B cell (primary cell): ENCODE measurements around the gene SLC26A1. TPM values are rescaled to one million over a fixed set of nuclear protein-coding genes. Genes with fewer than 3 reads are reported as not detected.

Experiments used
- ATAC-seq: fragments of 200-7000 bp; cut with Tn5 transposase; one replicate; pipeline ENCODE4 v1.10.0; 2021; ENCODE audit warnings: low read depth, mild to moderate bottlenecking, moderate number of reproducible peaks, moderate library complexity
- CTCF ChIA-PET: fragments of 350-600 bp; sonication (Branson Sonifier 250); formaldehyde crosslinking; loops from one replicate; lab custom pipeline; 2021; ENCODE audit warnings: antibody characterized with exemption, inconsistent platforms; lab: Charles Lee
- POLR2A ChIA-PET: fragments of 350-600 bp; sonication (Branson Sonifier 250); formaldehyde crosslinking; loops from one replicate; lab custom pipeline; 2021; ENCODE audit warnings: antibody characterized with exemption; lab: Charles Lee
- DNase-seq: peaks from one replicate; pipeline ENCODE4 v3.0.0; 2013
- H2AFZ ChIP-seq: 2 replicates; pipeline ENCODE4 v1.6.1; 2012; ENCODE audit warnings: mild to moderate bottlenecking, low read depth, low read length; ENCODE audit not compliant: insufficient read depth, poor library complexity, severe bottlenecking
- H3K27ac ChIP-seq, 2 donors: 1 replicate in 1 of 2; 2 replicates in 1 of 2; pipeline ENCODE4 v1.5.1; 2012 to 2013; ENCODE audit warnings: low read length in 2 of 2, mild to moderate bottlenecking in 2 of 2, moderate library complexity in 1 of 2
- H3K27me3 ChIP-seq, 4 experiments: fragments of 200-600 bp in 1 of 4; sonication (generic) in 1 of 4; replicated peaks in 1 of 4; 1 replicate in 2 of 4; 2 replicates in 2 of 4; pipeline versions ENCODE4 v1.6.1 to v1.7.0; 2013 to 2016; ENCODE audit warnings: low read length in 3 of 4, mild to moderate bottlenecking in 2 of 4, mixed read lengths in 1 of 4, moderate library complexity in 1 of 4; ENCODE audit not compliant: insufficient read depth in 4 of 4, control insufficient read depth in 3 of 4; ENCODE audit errors: control extremely low read depth in 1 of 4
- H3K36me3 ChIP-seq, 2 experiments: replicated peaks in 1 of 2; 1 replicate in 1 of 2; 2 replicates in 1 of 2; pipeline versions ENCODE4 v1.6.1 to v1.7.1; 2013; ENCODE audit warnings: low read length in 1 of 2; ENCODE audit not compliant: insufficient read depth in 2 of 2, control insufficient read depth in 1 of 2; ENCODE audit errors: control extremely low read depth in 1 of 2, extremely low read depth in 1 of 2
- H3K4me1 ChIP-seq, 2 donors: fragments of 200-600 bp in 1 of 2; sonication (generic) in 1 of 2; 1 replicate in 1 of 2; 2 replicates in 1 of 2; pipeline versions ENCODE4 v1.5.1 to v1.6.1; 2013 to 2017; ENCODE audit warnings: low read length in 2 of 2; ENCODE audit not compliant: control insufficient read depth in 2 of 2, insufficient read depth in 2 of 2
- H3K4me2 ChIP-seq: replicated peaks from 2 replicates; pipeline ENCODE3; 2012; ENCODE audit warnings: mild to moderate bottlenecking, low read depth, low read length; ENCODE audit not compliant: poor library complexity, severe bottlenecking
- H3K4me3 ChIP-seq, 5 experiments: fragments of 200-600 bp in 1 of 5; sonication (generic) in 1 of 5; 1 replicate in 3 of 5; 2 replicates in 2 of 5; pipeline versions ENCODE4 v1.5.1 to v1.7.0; 2011 to 2016; ENCODE audit warnings: low read length in 4 of 5, mild to moderate bottlenecking in 4 of 5, low read depth in 2 of 5, control low read depth in 1 of 5, moderate library complexity in 1 of 5; ENCODE audit not compliant: insufficient read depth in 1 of 5; ENCODE audit errors: control extremely low read depth in 1 of 5, extremely low read depth in 1 of 5
- H3K79me2 ChIP-seq: fragments of 200-600 bp; sonication (generic); one replicate; pipeline ENCODE4 v1.6.0; 2016; ENCODE audit warnings: low read length; ENCODE audit not compliant: control insufficient read depth, insufficient read depth
- H3K9ac ChIP-seq: fragments of 200-600 bp; sonication (generic); 2 replicates; pipeline ENCODE4 v1.6.1; 2017; ENCODE audit warnings: mild to moderate bottlenecking, low read length, moderate library complexity
- H3K9me3 ChIP-seq, 3 donors: one replicate each; pipeline versions ENCODE4 v1.6.1 to v1.7.1; 2013; ENCODE audit warnings: low read length in 2 of 3; ENCODE audit not compliant: control insufficient read depth in 2 of 3, insufficient read depth in 1 of 3; ENCODE audit errors: control extremely low read depth in 1 of 3
- H4K20me1 ChIP-seq: 2 replicates; pipeline ENCODE4 v1.6.0; 2012; ENCODE audit warnings: mild to moderate bottlenecking, low read length; ENCODE audit not compliant: insufficient read depth, control insufficient read depth, poor library complexity, severe bottlenecking
- H3K27ac Mint-ChIP-seq: one replicate; pipeline ENCODE4 v1.8.0; 2021; ENCODE audit warnings: mixed read lengths
- H3K27me3 Mint-ChIP-seq: one replicate; pipeline ENCODE4 v1.8.0; 2021; ENCODE audit warnings: mixed read lengths
- H3K4me1 Mint-ChIP-seq: one replicate; pipeline ENCODE4 v1.8.0; 2021; ENCODE audit warnings: mixed read lengths
- H3K4me3 Mint-ChIP-seq: one replicate; pipeline ENCODE4 v1.8.0; 2021; ENCODE audit warnings: mixed read lengths
- H3K9me3 Mint-ChIP-seq: one replicate; pipeline ENCODE4 v1.8.0; 2022; ENCODE audit warnings: mixed read lengths; ENCODE audit not compliant: insufficient read depth
- CTCF ChIP-seq: fragments of 200-600 bp; IDR thresholded peaks from one replicate; pipeline ENCODE4 v1.8.0; 2022; ENCODE audit warnings: antibody characterized with exemption, mild to moderate bottlenecking
- EZH2 ChIP-seq: IDR thresholded peaks from 2 replicates; pipeline ENCODE4 v1.6.1; 2012; ENCODE audit warnings: borderline replicate concordance, low read depth, mild to moderate bottlenecking, moderate library complexity, low read length; ENCODE audit not compliant: insufficient read depth, poor library complexity, severe bottlenecking
- WGBS: methylation state at CpG from one replicate; pipeline ENCODE4 v1.1.5; 2013; ENCODE audit warnings: missing lambda C conversion rate; ENCODE audit not compliant: insufficient coverage; 5-methylcytosine and 5-hydroxymethylcytosine counted together
- intact Hi-C: fragments of 100-400 bp; cut with micrococcal nuclease; formaldehyde crosslinking; loops from one replicate; pipeline ENCODE4 v1.10.0; 2022
- polyA plus RNA-seq: library from polyadenylated mRNA; depleted of rRNA; stranded (reverse); fragments of >200 nt; gene quantifications from 2 replicates; pipeline ENCODE4 v1.2.3, GENCODE V29; 2012
- total RNA-seq, 2 donors: library from RNA; stranded (reverse); fragments of 120-200 nt in 1 of 2; gene quantifications; 1 replicate in 1 of 2; 2 replicates in 1 of 2; pipeline versions ENCODE4 v1.2.3 to v1.2.4, GENCODE V29; 2013 to 2022

Gene SLC26A1
- total and polyA plus RNA-seq, 2 donors (not counting 1 experiment from before 2014, with no cell fraction given): 0.03 to 1.1 TPM

- Histone ChIP-seq H3K27me3 (peaks cover 0 to under 1% (median 0%) of the 10 kb centered on the region in 4 experiments), H3K4me2 (peak within 1 kb of the TSS; percentile 99), H3K4me1 (peaks cover 10 to 17% of the 10 kb centered on the region in 2 donors), H3K27ac (no peak within 1 kb of the TSS), H4K20me1 (peaks cover 47% of the 10 kb centered on the region), H3K9me3 (peaks cover 0 to 15% (median 0%) of the 10 kb centered on the region in 3 donors), H2AFZ (peak within 1 kb of the TSS; percentile 83), H3K4me3 (peak within 1 kb of the TSS; percentile 23 to 76 (median 66)), H3K36me3 (no peaks in the 10 kb centered on the region), H3K79me2 (peaks cover 24% of the 10 kb centered on the region), H3K9ac (peak within 1 kb of the TSS; percentile 82)
- peak within 1 kb of the TSS; percentile 41 for H3K27ac Mint-ChIP-seq
- DNase-seq (peak; percentile 92), ATAC-seq (peak; percentile 99)
- peaks cover 9% of the 10 kb centered on the region for H3K4me1 Mint-ChIP-seq
- H3K4me3 Mint-ChIP-seq: peak within 1 kb of the TSS; percentile 61
- 27% methylated on average over 123 of the region's 123 CpGs for WGBS
- ChIA-PET CTCF (interaction anchor here (1.5 kb wide), 1 partner anchor 13 kb away, joined by 5 read pairs; the partner anchor contains the start of gene IDUA), POLR2A (interaction anchor here (0.6 kb wide), 2 partner anchors 22 to 26 kb away, joined by 3 read pairs; no protein-coding TSS in a partner anchor)
- intact Hi-C loops: loop anchor here (1.0 kb wide), 5 partner anchors 14 to 192 kb away; partner anchors contain the start of genes GAK, IDUA and TMEM175
- no peaks in the 10 kb centered on the region for H3K27me3 Mint-ChIP-seq
- no peak for TF ChIP-seq CTCF
- TF ChIP-seq EZH2: no peak
- H3K9me3 Mint-ChIP-seq: no peaks in the 10 kb centered on the region
Observed at GRCh38 chr4:973431-974397, 19.5 kb downstream of the SLC26A1 start, which contains the start of gene DGKQ. DGKQ (minus strand) TSS chr4:973569; CDS start chr4:973482, 87 bp downstream.
